Measurements from ENCODE around the gene GALNT18. TPM values are rescaled to one million over a fixed set of nuclear protein-coding genes. Genes with fewer than 3 reads are reported as not detected.

Gene GALNT18
- total RNA-seq, 1 donor from 2014 or later, result not detected

- Mint-ChIP-seq H3K27me3 (peaks cover 14% of the 10 kb centered on the region), H3K36me3 (ENCODE audit: low read depth) (no peaks in the 10 kb centered on the region), H3K4me1 (no peaks in the 10 kb centered on the region), H3K4me3 (no peak overlapping the region), H3K27ac (no peak overlapping the region), H3K9me3 (no peaks in the 10 kb centered on the region)
- CTCF ChIA-PET, result no interaction called here
- no peak for DNase-seq
- no peak for ATAC-seq (ENCODE audit: low read depth)
- POLR2A ChIA-PET, result no interaction called here
- intact Hi-C loops (cut with micrococcal nuclease), result no loop called here
- TF ChIP-seq, protein P1, sequence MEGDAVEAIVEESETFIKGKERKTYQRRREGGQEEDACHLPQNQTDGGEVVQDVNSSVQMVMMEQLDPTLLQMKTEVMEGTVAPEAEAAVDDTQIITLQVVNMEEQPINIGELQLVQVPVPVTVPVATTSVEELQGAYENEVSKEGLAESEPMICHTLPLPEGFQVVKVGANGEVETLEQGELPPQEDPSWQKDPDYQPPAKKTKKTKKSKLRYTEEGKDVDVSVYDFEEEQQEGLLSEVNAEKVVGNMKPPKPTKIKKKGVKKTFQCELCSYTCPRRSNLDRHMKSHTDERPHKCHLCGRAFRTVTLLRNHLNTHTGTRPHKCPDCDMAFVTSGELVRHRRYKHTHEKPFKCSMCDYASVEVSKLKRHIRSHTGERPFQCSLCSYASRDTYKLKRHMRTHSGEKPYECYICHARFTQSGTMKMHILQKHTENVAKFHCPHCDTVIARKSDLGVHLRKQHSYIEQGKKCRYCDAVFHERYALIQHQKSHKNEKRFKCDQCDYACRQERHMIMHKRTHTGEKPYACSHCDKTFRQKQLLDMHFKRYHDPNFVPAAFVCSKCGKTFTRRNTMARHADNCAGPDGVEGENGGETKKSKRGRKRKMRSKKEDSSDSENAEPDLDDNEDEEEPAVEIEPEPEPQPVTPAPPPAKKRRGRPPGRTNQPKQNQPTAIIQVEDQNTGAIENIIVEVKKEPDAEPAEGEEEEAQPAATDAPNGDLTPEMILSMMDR (IDR thresholded peaks at IDR 0.05), result no peak
Measured at GRCh38 chr11:11227296-11228085, 394.3 kb downstream of the GALNT18 start.

Other genes with a start within 250 kb of the GALNT18 start
- gene USP47, start 220.0 kb upstream of the GALNT18 start, total RNA-seq, result 48.5 and 50.3 TPM in 2 replicates

Data from activated B cell treated with CpG ODN at 0.5 μM for 24 hours (primary cell).